GM21360 (cell line): ENCODE measurements around the gene CCNYL1.

Experiments
- ATAC-seq: cut with Tn5 transposase; IDR thresholded peaks from one replicate; pipeline ENCODE4 v1.9.1; 2021; ENCODE audit warnings: mild to moderate bottlenecking, moderate library complexity; ENCODE audit not compliant: unreplicated experiment

Gene CCNYL1

GRCh38 chr2:207787017-207787416 lies 75.6 kb downstream of the CCNYL1 start:
- ATAC-seq: no peak

- no peak for ATAC-seq
Observed at GRCh38 chr2:207787800-207788199, 76.4 kb downstream of the CCNYL1 start.

- no peak for ATAC-seq
Observed at GRCh38 chr2:207790898-207791297, 79.5 kb downstream of the CCNYL1 start.

GRCh38 chr2:207791579-207792243 lies 80.3 kb downstream of the CCNYL1 start:
- ATAC-seq: no peak

GRCh38 chr2:207792244-207792785 lies 80.9 kb downstream of the CCNYL1 start:
- ATAC-seq: no peak

- ATAC-seq: no peak
Observed at GRCh38 chr2:207796585-207797350, 85.3 kb downstream of the CCNYL1 start.

GRCh38 chr2:207801259-207801658 lies 89.8 kb downstream of the CCNYL1 start:
- ATAC-seq: no peak

- ATAC-seq: no peak
Observed at GRCh38 chr2:207802650-207803049, 91.2 kb downstream of the CCNYL1 start.
